Pancreas (tissue), 10 donors: ENCODE measurements around the gene S100Z. TPM values are rescaled to one million over a fixed set of nuclear protein-coding genes. Genes with fewer than 3 reads are reported as not detected.

Experiments used
- ATAC-seq, 4 donors: fragments of 200-7000 bp; cut with Tn5 transposase; one replicate each; pipeline versions ENCODE4 v1.8.0 to v1.9.1; 2020; ENCODE audit warnings: mild to moderate bottlenecking in 4 of 4, moderate library complexity in 4 of 4
- DNase-seq, 6 donors: peaks; one replicate each; pipeline ENCODE4 v3.0.0-alpha.2; 2020
- FAIRE-seq: peaks from 2 replicates; lab custom pipeline; 2012; peaks lifted over from hg19 to GRCh38; lab: Jason Lieb, UNC
- H3K27ac ChIP-seq, 4 donors: fragments of 200-600 bp; sonication (generic); 1 replicate in 3 of 4; 2 replicates in 1 of 4; pipeline versions ENCODE4 v1.5.0 to v1.8.0; 2020
- H3K27me3 ChIP-seq, 4 donors: fragments of 200-600 bp; one replicate each; pipeline ENCODE4 v1.8.0; 2021
- H3K36me3 ChIP-seq, 3 donors: fragments of 200-600 bp; sonication (generic) in 1 of 3; one replicate each; pipeline versions ENCODE4 v1.5.0 to v1.8.0; 2020 to 2021
- H3K4me1 ChIP-seq, 3 donors: fragments of 200-600 bp; one replicate each; pipeline ENCODE4 v1.8.0; 2021
- H3K4me3 ChIP-seq, 4 donors: fragments of 200-600 bp; sonication (generic) in 2 of 4; one replicate each; pipeline versions ENCODE4 v1.5.0 to v1.8.0; 2020 to 2021
- H3K9me3 ChIP-seq, 4 donors: fragments of 200-600 bp; one replicate each; pipeline ENCODE4 v1.8.0; 2021
- WGBS, 2 donors: extraction: QIAGEN DNeasy Blood & Tissue Kit; methylation state at CpG; one replicate each; pipeline ENCODE4 v1.1.7; 2013; 5-methylcytosine and 5-hydroxymethylcytosine counted together
- intact Hi-C, 3 donors: fragments of 100-400 bp; cut with DNase I; formaldehyde crosslinking; loops; one replicate each; pipeline versions ENCODE4 v1.11.1 to v1.14.2; 2022
- polyA plus RNA-seq, 2 donors: library from polyadenylated mRNA; stranded (reverse); fragments of 200-250 nt; gene quantifications; one replicate each; pipeline ENCODE4 v1.2.3, GENCODE V29; 2013
- total RNA-seq, 6 donors: library from RNA; stranded (reverse); fragmentation: NEBNext Ultra II Directional in 4 of 6; extraction: Animal tissue kit (Norgen Biotek cat#: 25700) in 4 of 6; gene quantifications; one replicate each; pipeline versions ENCODE4 v1.2.1 to v1.2.4, GENCODE V29; 2021 to 2023
- TF ChIP-seq, protein P1 (sequence below), 4 donors: fragments of 200-600 bp; sonication (generic) in 3 of 4; IDR thresholded peaks; one replicate each; pipeline versions ENCODE4 v1.5.0 to v1.8.0; 2021; ENCODE audit warnings: antibody characterized with exemption in 4 of 4
- donor health status: healthy with polysubstance abuse.
- donor health status: DM: no; HTN: no; CAD: no; lungs with moderate emphysema.
- donor health status: DM: no; HTN: no; CAD: no.
- donor health status: control.
- donor health status: control.
- donor health status: Bipolar disorder and iron deficiency.
- donor health status: DM: yes; HTN: yes; CAD: no.
- donor health status: DM: no; HTN: no; CAD: no.
- donor health status: DM: no; HTN: no; CAD: no.
- donor health status: DM: yes; HTN: yes; CAD: no.

The S100Z gene
- total and polyA plus RNA-seq, 8 donors, result 0.16 to 1.2 (median 0.41) TPM; not detected in 3

DNA sequence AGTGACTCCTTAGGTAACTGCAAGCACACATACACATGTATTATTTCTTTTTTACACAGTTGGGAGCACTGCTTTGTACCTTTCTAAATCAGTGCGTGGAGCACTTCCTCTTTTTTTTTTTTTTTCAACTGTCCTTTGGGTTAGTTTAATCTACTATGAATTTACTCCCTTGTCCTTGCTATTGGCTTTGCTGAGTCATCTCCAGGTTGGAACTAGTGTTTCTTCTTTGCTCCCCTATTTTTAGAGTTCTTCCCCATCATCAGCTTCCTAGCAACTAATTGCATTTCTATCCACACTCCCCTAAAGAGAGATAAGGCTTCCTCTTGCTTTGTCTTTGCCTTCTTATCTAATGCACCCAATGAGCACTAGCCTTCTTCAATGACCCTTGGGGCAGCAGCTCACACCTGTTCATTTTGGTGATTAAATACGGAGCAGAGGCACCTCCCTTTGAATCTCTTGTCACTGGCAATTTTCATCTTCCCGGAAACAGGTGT is 24.3 kb downstream of the S100Z start:
- Histone ChIP-seq H3K4me1 (no peaks in the 10 kb centered on the region), H3K4me3 (no peak overlapping the region), H3K36me3 (no peaks in the 10 kb centered on the region), H3K27ac (no peak overlapping the region), H3K27me3 (no peaks in the 10 kb centered on the region), H3K9me3 (no peaks in the 10 kb centered on the region)
- DNase-seq, result no peak
- peak in 3 of 4 donors; percentile 30 to 75 (median 69) for ATAC-seq
- WGBS, 2 donors, result 26 to 39% methylated on average over 3 of the region's 3 CpGs
- TF ChIP-seq, protein P1, sequence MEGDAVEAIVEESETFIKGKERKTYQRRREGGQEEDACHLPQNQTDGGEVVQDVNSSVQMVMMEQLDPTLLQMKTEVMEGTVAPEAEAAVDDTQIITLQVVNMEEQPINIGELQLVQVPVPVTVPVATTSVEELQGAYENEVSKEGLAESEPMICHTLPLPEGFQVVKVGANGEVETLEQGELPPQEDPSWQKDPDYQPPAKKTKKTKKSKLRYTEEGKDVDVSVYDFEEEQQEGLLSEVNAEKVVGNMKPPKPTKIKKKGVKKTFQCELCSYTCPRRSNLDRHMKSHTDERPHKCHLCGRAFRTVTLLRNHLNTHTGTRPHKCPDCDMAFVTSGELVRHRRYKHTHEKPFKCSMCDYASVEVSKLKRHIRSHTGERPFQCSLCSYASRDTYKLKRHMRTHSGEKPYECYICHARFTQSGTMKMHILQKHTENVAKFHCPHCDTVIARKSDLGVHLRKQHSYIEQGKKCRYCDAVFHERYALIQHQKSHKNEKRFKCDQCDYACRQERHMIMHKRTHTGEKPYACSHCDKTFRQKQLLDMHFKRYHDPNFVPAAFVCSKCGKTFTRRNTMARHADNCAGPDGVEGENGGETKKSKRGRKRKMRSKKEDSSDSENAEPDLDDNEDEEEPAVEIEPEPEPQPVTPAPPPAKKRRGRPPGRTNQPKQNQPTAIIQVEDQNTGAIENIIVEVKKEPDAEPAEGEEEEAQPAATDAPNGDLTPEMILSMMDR (IDR thresholded peaks at IDR 0.05), result no peak
- FAIRE-seq, result no peak
- intact Hi-C loops, result loop anchor here in 1 of 3 donors (10.0 kb wide), 1 partner anchor 141 kb away; no protein-coding TSS in a partner anchor

DNA sequence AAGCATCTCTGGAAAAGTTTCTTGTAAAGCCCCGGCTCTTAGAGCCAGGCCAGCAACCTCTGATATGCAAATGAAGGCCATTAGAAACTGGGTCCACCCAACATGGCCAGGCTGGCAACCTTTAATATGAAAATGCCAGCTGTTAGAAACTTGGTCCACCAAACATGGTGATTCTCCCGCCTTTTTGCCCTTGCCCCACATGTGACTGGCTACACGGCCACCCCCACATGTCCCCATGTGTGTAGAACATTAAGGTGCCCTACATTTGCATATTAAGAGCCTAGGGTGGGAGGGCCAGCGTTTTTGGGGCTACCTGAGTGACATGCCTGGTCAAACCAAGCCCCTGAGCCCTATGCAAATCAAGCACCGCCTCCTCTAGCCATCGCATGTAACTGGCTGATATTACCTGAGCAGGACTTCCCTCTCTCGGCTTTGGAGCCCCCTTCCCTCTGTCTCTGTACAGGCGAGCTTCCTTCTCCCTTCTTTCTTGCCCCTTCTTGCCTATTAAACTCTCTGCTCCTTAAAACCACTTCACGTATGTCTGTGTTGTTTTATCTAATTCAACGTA is 39.0 kb downstream of the S100Z start:
- Histone ChIP-seq H3K4me1 (no peaks in the 10 kb centered on the region), H3K9me3 (no peaks in the 10 kb centered on the region), H3K27ac (no peak overlapping the region), H3K4me3 (no peak overlapping the region), H3K36me3 (no peaks in the 10 kb centered on the region), H3K27me3 (no peaks in the 10 kb centered on the region)
- TF ChIP-seq, protein P1 (IDR thresholded peaks at IDR 0.05), result no peak
- intact Hi-C loops, result no loop called here
- ATAC-seq (no peak), DNase-seq (no peak), FAIRE-seq (no peak)
- WGBS, 2 donors, result 71 to 75% methylated on average over 10 of the region's 10 CpGs

DNA sequence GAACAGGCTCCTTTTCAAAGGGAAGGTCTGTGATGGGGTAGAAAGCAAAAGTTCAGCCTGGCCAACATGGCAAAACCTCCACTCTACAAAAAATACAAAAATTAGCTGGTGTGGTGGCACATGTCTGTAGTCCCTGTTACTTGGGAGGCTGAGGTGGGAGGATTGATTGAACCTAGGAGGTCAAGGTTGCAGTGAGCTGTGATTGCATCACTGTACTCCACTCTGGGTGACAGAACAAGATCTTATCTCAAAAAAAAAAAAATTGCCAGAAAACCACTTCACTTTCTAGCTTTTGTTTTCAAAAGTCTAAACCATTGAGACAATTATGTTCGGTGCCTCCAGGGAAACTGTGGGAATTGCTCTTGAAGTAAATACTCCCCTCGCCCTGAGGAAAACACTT is 43.5 kb downstream of the S100Z start:
- ATAC-seq (no peak), FAIRE-seq (no peak), DNase-seq (no peak)
- no peaks in the 10 kb centered on the region for H3K4me1 ChIP-seq
- H3K27ac ChIP-seq, result no peak overlapping the region
- H3K36me3 ChIP-seq, result no peaks in the 10 kb centered on the region
- WGBS, 2 donors, result 66% methylated on average over 2 of the region's 2 CpGs
- intact Hi-C loops, result no loop called here
- no peaks in the 10 kb centered on the region for H3K9me3 ChIP-seq
- no peak overlapping the region for H3K4me3 ChIP-seq
- TF ChIP-seq, protein P1 (IDR thresholded peaks at IDR 0.05), result no peak
- H3K27me3 ChIP-seq, result no peaks in the 10 kb centered on the region

DNA sequence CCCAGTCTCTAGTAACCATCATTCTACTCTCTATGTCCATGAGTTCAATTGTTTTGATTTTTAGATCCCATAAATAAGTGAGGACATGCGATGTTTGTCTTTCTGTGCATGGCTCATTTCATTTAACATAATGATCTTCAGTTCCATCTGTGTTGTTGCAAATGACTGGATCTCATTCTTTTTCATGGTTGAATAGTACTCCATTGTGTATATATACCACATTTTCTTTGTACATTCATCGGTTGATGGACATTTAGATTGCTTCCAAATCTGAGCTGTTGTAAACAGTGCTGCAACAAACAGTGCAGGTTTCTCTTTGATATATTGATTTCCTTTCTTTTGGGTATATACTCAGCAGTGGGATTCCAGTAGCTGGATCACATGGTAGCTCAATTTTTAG is 46.4 kb downstream of the S100Z start:
- TF ChIP-seq, protein P1 (IDR thresholded peaks at IDR 0.05), result no peak
- H3K4me3 ChIP-seq, result no peak overlapping the region
- no peak overlapping the region for H3K27ac ChIP-seq
- 94 to 95% methylated on average over 2 of the region's 2 CpGs for WGBS, 2 donors
- intact Hi-C loops, result no loop called here
- DNase-seq (no peak), ATAC-seq (no peak), FAIRE-seq (no peak)
- no peaks in the 10 kb centered on the region for H3K4me1 ChIP-seq
- no peaks in the 10 kb centered on the region for H3K36me3 ChIP-seq
- H3K9me3 ChIP-seq, result no peaks in the 10 kb centered on the region
- H3K27me3 ChIP-seq, result no peaks in the 10 kb centered on the region

DNA sequence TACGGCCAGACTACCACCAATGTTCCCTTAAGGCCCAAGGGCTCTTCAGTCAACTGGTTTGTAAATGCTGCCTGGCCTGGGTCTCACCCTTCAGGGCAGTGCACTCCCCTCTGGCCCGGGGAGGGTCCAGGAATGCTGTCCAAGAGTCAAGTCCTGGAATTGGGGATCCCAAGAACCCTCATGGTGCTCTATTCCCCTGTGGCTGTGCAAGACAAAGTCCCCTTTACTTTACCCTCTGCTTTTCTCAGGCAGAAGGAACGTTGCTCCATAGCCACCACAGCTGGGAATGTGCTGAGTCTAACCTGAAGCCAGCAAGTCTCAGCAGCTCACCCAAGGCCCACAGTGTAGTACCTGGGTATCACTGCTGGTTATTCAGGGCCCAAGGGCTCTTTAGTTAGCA is 51.7 kb downstream of the S100Z start:
- TF ChIP-seq, protein P1 (IDR thresholded peaks at IDR 0.05), result no peak
- Histone ChIP-seq H3K4me3 (no peak overlapping the region), H3K36me3 (no peaks in the 10 kb centered on the region), H3K4me1 (no peaks in the 10 kb centered on the region), H3K9me3 (no peaks in the 10 kb centered on the region), H3K27me3 (no peaks in the 10 kb centered on the region), H3K27ac (no peak overlapping the region)
- ATAC-seq (no peak), DNase-seq (no peak), FAIRE-seq (no peak)
- WGBS, 2 donors, result 57 to 67% methylated on average over 3 of the region's 3 CpGs
- intact Hi-C loops, result no loop called here
